Measurements from ENCODE around the gene MPHOSPH9. TPM values are rescaled to one million over a fixed set of nuclear protein-coding genes. Genes with fewer than 3 reads are reported as not detected.
"Not testable (repeated sequence)": the region's sequence is repeated elsewhere in the genome, so short reads cannot be mapped to it uniquely, and the experiment has no call there.

MPHOSPH9 gene
- total RNA-seq, 1 donor, result 93.6 TPM

- Histone ChIP-seq H3K4me1 (ENCODE audit: insufficient read depth, low read length) (peaks cover 33% of the 10 kb centered on the region), H3K27me3 (ENCODE audit: insufficient read depth, low read length) (no peaks in the 10 kb centered on the region)
These were observed 33.8 kb upstream of the MPHOSPH9 start for GRCh38 chr12:123266679-123267277.

GRCh38 chr12:123265851-123266678 lies 33.1 kb upstream of the MPHOSPH9 start:
- Histone ChIP-seq H3K9me3 (ENCODE audit: low read depth, low read length) (no peaks in the 10 kb centered on the region), H3K4me3 (ENCODE audit: low read length) (no peak overlapping the region), H3K27me3 (ENCODE audit: insufficient read depth, low read length) (no peaks in the 10 kb centered on the region), H3K4me1 (ENCODE audit: insufficient read depth, low read length) (peaks cover 33% of the 10 kb centered on the region)

More at GRCh38 chr12:123266679-123267277, 33.8 kb upstream of the MPHOSPH9 start:
- Histone ChIP-seq H3K9me3 (ENCODE audit: low read depth, low read length) (no peaks in the 10 kb centered on the region), H3K4me3 (ENCODE audit: low read length) (no peak overlapping the region)

- H3K9me3 ChIP-seq (ENCODE audit: low read depth, low read length), result no peaks in the 10 kb centered on the region
These were observed 31.7 kb upstream of the MPHOSPH9 start for GRCh38 chr12:123264642-123265041.

GRCh38 chr12:123263196-123263817 lies 30.4 kb upstream of the MPHOSPH9 start:
- Histone ChIP-seq H3K9me3 (ENCODE audit: low read depth, low read length) (no peaks in the 10 kb centered on the region), H3K4me1 (ENCODE audit: insufficient read depth, low read length) (peaks cover 10% of the 10 kb centered on the region), H3K27me3 (ENCODE audit: insufficient read depth, low read length) (no peaks in the 10 kb centered on the region), H3K4me3 (ENCODE audit: low read length) (no peak overlapping the region)

More at GRCh38 chr12:123264642-123265041, 31.7 kb upstream of the MPHOSPH9 start:
- no peak overlapping the region for H3K4me3 ChIP-seq (ENCODE audit: low read length)
- no peaks in the 10 kb centered on the region for H3K27me3 ChIP-seq (ENCODE audit: insufficient read depth, low read length)
- peaks cover 22% of the 10 kb centered on the region for H3K4me1 ChIP-seq (ENCODE audit: insufficient read depth, low read length)

GRCh38 chr12:123261196-123261595 lies 28.3 kb upstream of the MPHOSPH9 start:
- no peaks in the 10 kb centered on the region for H3K4me1 ChIP-seq (ENCODE audit: insufficient read depth, low read length)
- H3K27me3 ChIP-seq (ENCODE audit: insufficient read depth, low read length), result no peaks in the 10 kb centered on the region
- H3K9me3 ChIP-seq (ENCODE audit: low read depth, low read length), result no peaks in the 10 kb centered on the region
- H3K4me3 ChIP-seq (ENCODE audit: low read length), result no peak overlapping the region

GRCh38 chr12:123260081-123260480 lies 27.1 kb upstream of the MPHOSPH9 start:
- Histone ChIP-seq H3K9me3 (ENCODE audit: low read depth, low read length) (no peaks in the 10 kb centered on the region), H3K4me1 (ENCODE audit: insufficient read depth, low read length) (no peaks in the 10 kb centered on the region), H3K4me3 (ENCODE audit: low read length) (no peak overlapping the region), H3K27me3 (ENCODE audit: insufficient read depth, low read length) (no peaks in the 10 kb centered on the region)

GRCh38 chr12:123258593-123258992 lies 25.7 kb upstream of the MPHOSPH9 start:
- no peaks in the 10 kb centered on the region for H3K4me1 ChIP-seq (ENCODE audit: insufficient read depth, low read length)
- H3K27me3 ChIP-seq (ENCODE audit: insufficient read depth, low read length), result no peaks in the 10 kb centered on the region
- H3K9me3 ChIP-seq (ENCODE audit: low read depth, low read length), result no peaks in the 10 kb centered on the region
- no peak overlapping the region for H3K4me3 ChIP-seq (ENCODE audit: low read length)

GRCh38 chr12:123254853-123255446 lies 22.0 kb upstream of the MPHOSPH9 start:
- peaks cover 9% of the 10 kb centered on the region for H3K4me1 ChIP-seq (ENCODE audit: insufficient read depth, low read length)
- no peak overlapping the region for H3K4me3 ChIP-seq (ENCODE audit: low read length)
- no peaks in the 10 kb centered on the region for H3K9me3 ChIP-seq (ENCODE audit: low read depth, low read length)
- no peaks in the 10 kb centered on the region for H3K27me3 ChIP-seq (ENCODE audit: insufficient read depth, low read length)

- Histone ChIP-seq H3K4me1 (ENCODE audit: insufficient read depth, low read length) (peaks cover 9% of the 10 kb centered on the region), H3K4me3 (ENCODE audit: low read length) (no peak overlapping the region), H3K9me3 (ENCODE audit: low read depth, low read length) (no peaks in the 10 kb centered on the region), H3K27me3 (ENCODE audit: insufficient read depth, low read length) (no peaks in the 10 kb centered on the region)
These were observed 20.9 kb upstream of the MPHOSPH9 start for GRCh38 chr12:123253641-123254459.

GRCh38 chr12:123252365-123252764 lies 19.4 kb upstream of the MPHOSPH9 start:
- not testable (repeated sequence) for H3K4me3 ChIP-seq (ENCODE audit: low read length); H3K4me1 ChIP-seq (ENCODE audit: insufficient read depth, low read length); H3K9me3 ChIP-seq (ENCODE audit: low read depth, low read length); H3K27me3 ChIP-seq (ENCODE audit: insufficient read depth, low read length)

GRCh38 chr12:123251403-123252076 lies 18.6 kb upstream of the MPHOSPH9 start:
- Histone ChIP-seq H3K4me3 (ENCODE audit: low read length) (no peak overlapping the region), H3K4me1 (ENCODE audit: insufficient read depth, low read length) (peaks cover 9% of the 10 kb centered on the region), H3K27me3 (ENCODE audit: insufficient read depth, low read length) (no peaks in the 10 kb centered on the region), H3K9me3 (ENCODE audit: low read depth, low read length) (no peaks in the 10 kb centered on the region)

- peaks cover 15% of the 10 kb centered on the region for H3K4me1 ChIP-seq (ENCODE audit: insufficient read depth, low read length)
- H3K27me3 ChIP-seq (ENCODE audit: insufficient read depth, low read length), result no peaks in the 10 kb centered on the region
- H3K9me3 ChIP-seq (ENCODE audit: low read depth, low read length), result no peaks in the 10 kb centered on the region
- no peak overlapping the region for H3K4me3 ChIP-seq (ENCODE audit: low read length)
These were observed 17.8 kb upstream of the MPHOSPH9 start for GRCh38 chr12:123250471-123251383.

- H3K4me3 ChIP-seq (ENCODE audit: low read length); H3K27me3 ChIP-seq (ENCODE audit: insufficient read depth, low read length); H3K9me3 ChIP-seq (ENCODE audit: low read depth, low read length): not testable (repeated sequence)
- peaks cover 15% of the 10 kb centered on the region for H3K4me1 ChIP-seq (ENCODE audit: insufficient read depth, low read length)
These were observed 16.2 kb upstream of the MPHOSPH9 start for GRCh38 chr12:123248996-123249741.
